HCT116 (cell line): ENCODE results near the gene MAP10. TPM values are rescaled to one million over a fixed set of nuclear protein-coding genes. Genes with fewer than 3 reads are reported as not detected.

Source experiments
- ATAC-seq: fragments of 200-7000 bp; cut with Tn5 transposase; 2 replicates; pipeline ENCODE4 v1.9.1; 2020; ENCODE audit warnings: mild to moderate bottlenecking, moderate library complexity
- BruUV-seq: library from RNA; stranded (reverse); fragments of 400-500 nt; replicated peaks from 2 replicates; lab custom pipeline; 2021; lab: Mats Ljungman, UMichigan
- CTCF ChIA-PET: fragments of 300-600 bp; sonication (Branson Sonifier 250); formaldehyde crosslinking; loops from one replicate; lab custom pipeline; 2021; ENCODE audit warnings: antibody characterized with exemption; lab: Charles Lee
- POLR2A ChIA-PET: fragments of 300-600, 350-600 bp; sonication (Branson Sonifier 250); formaldehyde crosslinking; loops from one replicate; lab custom pipeline; 2021; ENCODE audit warnings: antibody characterized with exemption; lab: Charles Lee
- RAD21 ChIA-PET, 2 experiments: fragments of 300-600 bp; sonication (Branson Sonifier 250); formaldehyde crosslinking; loops; one replicate each; lab custom pipeline; 2023; ENCODE audit warnings: low total read pairs in 2 of 2; ENCODE audit not compliant: uncharacterized antibody in 2 of 2, unreplicated experiment in 2 of 2, low non-redundant PET in 1 of 2; lab: Charles Lee
- DNase-seq: peaks from one replicate; pipeline ENCODE4 v3.0.0-alpha.2; 2010; ENCODE audit warnings: low read depth, low spot score
- H2AFZ ChIP-seq: fragments of 200-600 bp; shearing (Covaris generic), sonication (generic); 2 replicates; pipeline ENCODE4 v1.6.1; 2017; ENCODE audit warnings: low read depth, mixed run types, mixed read lengths, antibody characterized with exemption, low read length; ENCODE audit not compliant: poor library complexity, severe bottlenecking
- H3K27ac ChIP-seq: 2 replicates; pipeline ENCODE4 v1.5.1; 2012; ENCODE audit warnings: low read depth, low read length
- H3K27me3 ChIP-seq: fragments of 200-600 bp; sonication (generic); 2 replicates; pipeline ENCODE4 v1.6.1; 2016; ENCODE audit warnings: mixed run types, low read length, mixed read lengths; ENCODE audit not compliant: insufficient read depth
- H3K36me3 ChIP-seq, 2 experiments: fragments of 200-500 bp in 1 of 2; fragments of 200-600 bp in 1 of 2; sonication (Bioruptor generic) in 1 of 2; sonication (generic) in 1 of 2; 2 replicates each; pipeline versions ENCODE4 v1.5.1 to v1.6.1; 2014 to 2016; ENCODE audit warnings: low read length in 2 of 2, inconsistent platforms in 1 of 2, mixed read lengths in 1 of 2, mixed run types in 1 of 2; ENCODE audit not compliant: insufficient read depth in 2 of 2, control insufficient read depth in 1 of 2
- H3K4me1 ChIP-seq, 2 experiments: fragments of 200-600 bp in 1 of 2; sonication (generic) in 1 of 2; 2 replicates each; pipeline versions ENCODE4 v1.5.1 to v1.6.1; 2012 to 2017; ENCODE audit warnings: low read length in 2 of 2, inconsistent platforms in 1 of 2, mild to moderate bottlenecking in 1 of 2, mixed read lengths in 1 of 2, mixed run types in 1 of 2, moderate library complexity in 1 of 2; ENCODE audit not compliant: insufficient read depth in 2 of 2, control insufficient read depth in 1 of 2
- H3K4me2 ChIP-seq: fragments of 200-600 bp; sonication (generic); 2 replicates; pipeline ENCODE4 v1.6.1; 2017; ENCODE audit warnings: mixed run types, low read length, mixed read lengths
- H3K4me3 ChIP-seq, 2 experiments: fragments of 200-600 bp in 1 of 2; sonication (generic) in 1 of 2; replicated peaks in 1 of 2; 2 replicates each; pipeline ENCODE4 v1.5.1; 2011 to 2016; ENCODE audit warnings: low read length in 2 of 2, control low read depth in 1 of 2, low read depth in 1 of 2, mild to moderate bottlenecking in 1 of 2, mixed read lengths in 1 of 2, mixed run types in 1 of 2
- H3K79me2 ChIP-seq: fragments of 200-600 bp; sonication (generic); 2 replicates; pipeline ENCODE4 v1.6.1; 2017; ENCODE audit warnings: mild to moderate bottlenecking, mixed run types, low read length, moderate library complexity, mixed read lengths; ENCODE audit not compliant: insufficient read depth
- H3K9ac ChIP-seq: fragments of 200-600 bp; sonication (generic); 2 replicates; pipeline ENCODE4 v1.6.1; 2016; ENCODE audit warnings: low read length, mixed read lengths
- H3K9me2 ChIP-seq: fragments of 200-600 bp; sonication (generic), shearing (Covaris generic); 2 replicates; pipeline ENCODE4 v1.6.1; 2017; ENCODE audit warnings: mixed run types, mild to moderate bottlenecking, moderate library complexity; ENCODE audit not compliant: insufficient read depth
- H3K9me3 ChIP-seq, 2 experiments: fragments of 200-500 bp in 1 of 2; fragments of 200-600 bp in 1 of 2; sonication (Bioruptor generic) in 1 of 2; sonication (generic) in 1 of 2; 2 replicates each; pipeline ENCODE4 v1.6.1; 2014 to 2017; ENCODE audit warnings: low read length in 2 of 2, mixed read lengths in 2 of 2, inconsistent platforms in 1 of 2, low read depth in 1 of 2, mild to moderate bottlenecking in 1 of 2, mixed run types in 1 of 2, moderate library complexity in 1 of 2; ENCODE audit not compliant: control insufficient read depth in 1 of 2, insufficient read depth in 1 of 2
- H4K20me1 ChIP-seq: fragments of 200-600 bp; sonication (generic), shearing (Covaris generic); 2 replicates; pipeline ENCODE4 v1.6.1; 2017; ENCODE audit warnings: mixed run types, mild to moderate bottlenecking, moderate library complexity; ENCODE audit not compliant: insufficient read depth
- CBX3 ChIP-seq: IDR thresholded peaks from 2 replicates; pipeline ENCODE4 v1.6.1; 2012; ENCODE audit warnings: low read depth
- CEBPB ChIP-seq: IDR thresholded peaks from 2 replicates; pipeline ENCODE4 v1.6.1; 2012; ENCODE audit warnings: low read depth
- EGR1 ChIP-seq: IDR thresholded peaks from 2 replicates; pipeline ENCODE4 v1.6.1; 2012; ENCODE audit warnings: low read depth
- ELF1 ChIP-seq: IDR thresholded peaks from 2 replicates; pipeline ENCODE4 v1.6.1; 2012; ENCODE audit warnings: low read depth, borderline replicate concordance
- EZH2phosphoT487 ChIP-seq: fragments of 200-600 bp; IDR thresholded peaks from 2 replicates; pipeline ENCODE4 v1.6.1; 2018; ENCODE audit warnings: antibody characterized with exemption, borderline replicate concordance
- FOSL1 ChIP-seq: IDR thresholded peaks from 2 replicates; pipeline ENCODE4 v1.6.1; 2012; ENCODE audit warnings: low read depth
- JUND ChIP-seq: IDR thresholded peaks from 2 replicates; pipeline ENCODE4 v1.6.1; 2012
- MAX ChIP-seq: IDR thresholded peaks from 2 replicates; pipeline ENCODE4 v1.6.1; 2012
- POLR2A ChIP-seq: IDR thresholded peaks from 2 replicates; pipeline ENCODE4 v1.7.0; 2011; ENCODE audit warnings: borderline replicate concordance; ENCODE audit not compliant: insufficient read depth, insufficient read length; ENCODE audit errors: extremely low read depth
- POLR2AphosphoS5 ChIP-seq: IDR thresholded peaks from 2 replicates; pipeline ENCODE4 v1.6.1; 2011; ENCODE audit warnings: mild to moderate bottlenecking, low read depth, low read length, moderate library complexity
- RAD21 ChIP-seq: IDR thresholded peaks from 2 replicates; pipeline ENCODE4 v1.6.1; 2012; ENCODE audit warnings: low read depth, mild to moderate bottlenecking
- SIN3A ChIP-seq: IDR thresholded peaks from 2 replicates; pipeline ENCODE4 v1.6.1; 2012; ENCODE audit warnings: low read depth
- SP1 ChIP-seq: IDR thresholded peaks from 2 replicates; pipeline ENCODE4 v1.6.1; 2012; ENCODE audit warnings: low read depth
- SRF ChIP-seq: IDR thresholded peaks from 2 replicates; pipeline ENCODE4 v1.6.1; 2012; ENCODE audit warnings: low read depth
- intact Hi-C: fragments of 100-400 bp; cut with micrococcal nuclease; formaldehyde crosslinking; loops from 2 replicates; pipeline ENCODE4 v1.10.0; 2022
- total RNA-seq: library from RNA; stranded (reverse); gene quantifications from one replicate; pipeline ENCODE4 v1.2.1, GENCODE V29; 2021; ENCODE audit not compliant: unreplicated experiment

Gene MAP10
- total RNA-seq, 1 experiment from 2014 or later: not detected

GRCh38 chr1:232786845-232787455, 18.3 kb upstream of the MAP10 start:
- Histone ChIP-seq H3K4me3 (no peak overlapping the region), H3K27ac (no peak overlapping the region), H3K9me3 (no peaks in the 10 kb centered on the region), H3K27me3 (no peaks in the 10 kb centered on the region), H3K79me2 (no peaks in the 10 kb centered on the region), H3K9me2 (no peaks in the 10 kb centered on the region), H3K4me2 (no peak overlapping the region), H3K9ac (no peak overlapping the region), H4K20me1 (no peaks in the 10 kb centered on the region), H3K36me3 (no peaks in the 10 kb centered on the region), H2AFZ (no peak overlapping the region), H3K4me1 (no peaks in the 10 kb centered on the region)
- ChIA-PET CTCF (no interaction called here), POLR2A (no interaction called here), RAD21 (no interaction called here)
- BruUV-seq: no TSS peak
- intact Hi-C loops: no loop called here
- TF ChIP-seq POLR2A: no peak
- no peak for TF ChIP-seq EZH2phosphoT487
- TF ChIP-seq SIN3A: no peak
- TF ChIP-seq CEBPB: no peak
- no peak for TF ChIP-seq CBX3
- TF ChIP-seq POLR2AphosphoS5: no peak
- TF ChIP-seq SP1: no peak
- no peak for TF ChIP-seq FOSL1
- TF ChIP-seq EGR1: no peak
- ATAC-seq: no peak
- DNase-seq: no peak

GRCh38 chr1:232788235-232788872, 16.9 kb upstream of the MAP10 start:
- H3K9me3 ChIP-seq: no peaks in the 10 kb centered on the region
- intact Hi-C loops: no loop called here
- H3K79me2 ChIP-seq: no peaks in the 10 kb centered on the region
- POLR2A ChIA-PET: no interaction called here
- DNase-seq (no peak), ATAC-seq (no peak)
- H3K9ac ChIP-seq: no peak overlapping the region
- no peaks in the 10 kb centered on the region for H4K20me1 ChIP-seq
- RAD21 ChIA-PET: no interaction called here
- CTCF ChIA-PET: no interaction called here
- H3K27ac ChIP-seq: no peak overlapping the region
- no peaks in the 10 kb centered on the region for H3K27me3 ChIP-seq
- BruUV-seq: no TSS peak
- TF ChIP-seq SRF (no peak), MAX (no peak), RAD21 (no peak), JUND (no peak), CBX3 (no peak), SP1 (no peak), POLR2AphosphoS5 (no peak), ELF1 (no peak), CEBPB (no peak)
- H3K4me2 ChIP-seq: no peak overlapping the region
- peaks cover 0 to under 1% of the 10 kb centered on the region in 2 experiments; a peak in 2 of 4 replicates for H3K4me1 ChIP-seq
- no peak overlapping the region for H3K4me3 ChIP-seq
- H3K9me2 ChIP-seq: no peaks in the 10 kb centered on the region
- H3K36me3 ChIP-seq: no peaks in the 10 kb centered on the region
- no peak overlapping the region for H2AFZ ChIP-seq
